IPS-20b (cell line): ENCODE data around the gene CREB3L1.

Experiments used
- H3K27ac ChIP-seq: one replicate; pipeline ENCODE4 v1.5.1; 2013; ENCODE audit warnings: low read length
- H3K27me3 ChIP-seq: 2 replicates; pipeline ENCODE4 v1.6.1; 2013; ENCODE audit warnings: mild to moderate bottlenecking, low read length, inconsistent platforms; ENCODE audit not compliant: insufficient read depth
- H3K36me3 ChIP-seq: 2 replicates; pipeline ENCODE4 v1.6.1; 2013; ENCODE audit warnings: low read depth, mild to moderate bottlenecking, inconsistent platforms, low read length, moderate library complexity; ENCODE audit not compliant: insufficient read depth
- H3K4me1 ChIP-seq: 2 replicates; pipeline ENCODE4 v1.6.1; 2013; ENCODE audit warnings: mild to moderate bottlenecking, control low read depth, inconsistent platforms, low read length, moderate library complexity; ENCODE audit not compliant: insufficient read depth
- H3K4me3 ChIP-seq: 2 replicates; pipeline ENCODE4 v1.5.1; 2013; ENCODE audit warnings: mild to moderate bottlenecking, low read length, inconsistent platforms
- H3K9ac ChIP-seq: 2 replicates; pipeline ENCODE4 v1.6.1; 2013; ENCODE audit warnings: low read depth, mild to moderate bottlenecking, inconsistent platforms, low read length, moderate library complexity
- H3K9me3 ChIP-seq: 2 replicates; pipeline ENCODE4 v1.6.1; 2013; ENCODE audit warnings: mild to moderate bottlenecking, low read depth, low read length, inconsistent platforms; ENCODE audit not compliant: insufficient read depth

Gene CREB3L1

DNA sequence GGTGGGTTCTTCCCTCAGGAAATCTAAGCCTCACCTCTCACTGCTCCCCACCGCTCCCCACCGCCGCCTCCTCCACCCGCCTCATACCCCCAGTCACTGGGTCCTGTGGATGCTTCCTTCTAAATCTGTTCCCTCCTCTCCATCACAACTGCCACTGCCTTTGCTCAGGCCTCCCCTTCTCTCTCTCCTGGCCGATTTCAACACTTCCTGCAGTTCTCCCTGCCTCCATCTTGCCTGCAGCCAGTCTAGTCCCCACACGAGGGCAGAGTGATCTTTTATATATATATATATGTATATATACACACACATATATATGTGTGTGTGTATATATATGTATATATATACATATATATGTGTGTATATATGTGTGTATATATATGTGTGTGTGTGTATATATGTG lies 27.8 kb downstream of the CREB3L1 start:
- Histone ChIP-seq H3K36me3 (no peaks in the 10 kb centered on the region), H3K27ac (no peak overlapping the region), H3K4me1 (peaks cover 8% of the 10 kb centered on the region; the same call in 1 of the 2 replicates), H3K27me3 (no peaks in the 10 kb centered on the region), H3K4me3 (no peak overlapping the region), H3K9ac (no peak overlapping the region; the same call in 1 of the 2 replicates), H3K9me3 (no peaks in the 10 kb centered on the region)

DNA sequence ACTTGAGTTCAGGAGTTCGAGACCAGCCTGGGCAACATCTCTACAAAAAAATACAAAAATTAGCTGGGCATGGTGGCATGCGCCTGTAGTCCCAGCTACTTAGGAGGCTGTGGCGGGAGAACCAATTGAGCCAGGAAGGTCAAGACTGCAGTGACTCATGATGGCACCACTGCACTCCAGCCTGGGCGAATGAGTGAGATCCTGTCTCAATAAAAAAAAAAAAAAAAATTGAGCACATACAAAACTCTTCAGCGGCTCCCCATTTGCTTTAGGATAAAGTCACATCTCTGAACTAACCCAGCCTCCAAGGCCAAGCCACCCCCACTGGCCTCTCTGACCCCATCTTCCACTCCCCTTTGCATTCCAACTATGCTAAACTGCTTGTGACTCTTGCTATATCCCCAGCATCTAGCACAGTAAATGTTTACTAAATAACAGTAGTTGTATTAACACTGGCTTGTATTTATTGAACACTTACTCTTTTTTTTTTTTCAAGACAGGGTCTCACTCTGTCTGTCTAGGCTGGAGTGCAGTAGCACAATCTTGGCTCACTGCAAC lies 28.9 kb downstream of the CREB3L1 start:
- no peaks in the 10 kb centered on the region for H3K36me3 ChIP-seq
- H3K27me3 ChIP-seq = no peaks in the 10 kb centered on the region
- no peak overlapping the region for H3K4me3 ChIP-seq
- H3K9ac ChIP-seq = no peak overlapping the region
- H3K9me3 ChIP-seq = no peaks in the 10 kb centered on the region
- peaks cover 8% of the 10 kb centered on the region; the same call in 1 of the 2 replicates for H3K4me1 ChIP-seq
- H3K27ac ChIP-seq = no peak overlapping the region

DNA sequence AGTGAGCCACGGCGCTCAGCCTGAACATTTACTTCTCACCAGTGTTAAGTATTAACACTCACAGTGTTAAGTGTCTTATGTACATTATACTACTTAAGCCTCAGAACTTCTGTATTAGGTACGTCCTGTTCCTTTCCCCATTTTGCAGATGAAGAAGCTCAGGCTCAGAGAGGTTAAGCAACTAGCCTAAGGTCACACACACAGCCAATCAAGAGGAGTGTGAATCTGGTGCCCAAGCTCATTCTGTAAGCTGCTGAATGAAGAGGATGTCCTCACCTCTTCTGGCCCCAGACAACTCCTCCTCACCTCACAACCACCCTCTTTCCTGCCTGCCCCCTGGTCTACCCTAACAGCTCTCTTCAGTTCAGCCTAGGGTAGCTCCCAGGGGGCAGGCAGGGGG lies 29.9 kb downstream of the CREB3L1 start:
- Histone ChIP-seq H3K4me1 (peaks cover 8% of the 10 kb centered on the region; the same call in 1 of the 2 replicates), H3K4me3 (no peak overlapping the region), H3K27me3 (no peaks in the 10 kb centered on the region), H3K9me3 (no peaks in the 10 kb centered on the region), H3K27ac (no peak overlapping the region), H3K36me3 (no peaks in the 10 kb centered on the region), H3K9ac (no peak overlapping the region; the same call in 1 of the 2 replicates)

DNA sequence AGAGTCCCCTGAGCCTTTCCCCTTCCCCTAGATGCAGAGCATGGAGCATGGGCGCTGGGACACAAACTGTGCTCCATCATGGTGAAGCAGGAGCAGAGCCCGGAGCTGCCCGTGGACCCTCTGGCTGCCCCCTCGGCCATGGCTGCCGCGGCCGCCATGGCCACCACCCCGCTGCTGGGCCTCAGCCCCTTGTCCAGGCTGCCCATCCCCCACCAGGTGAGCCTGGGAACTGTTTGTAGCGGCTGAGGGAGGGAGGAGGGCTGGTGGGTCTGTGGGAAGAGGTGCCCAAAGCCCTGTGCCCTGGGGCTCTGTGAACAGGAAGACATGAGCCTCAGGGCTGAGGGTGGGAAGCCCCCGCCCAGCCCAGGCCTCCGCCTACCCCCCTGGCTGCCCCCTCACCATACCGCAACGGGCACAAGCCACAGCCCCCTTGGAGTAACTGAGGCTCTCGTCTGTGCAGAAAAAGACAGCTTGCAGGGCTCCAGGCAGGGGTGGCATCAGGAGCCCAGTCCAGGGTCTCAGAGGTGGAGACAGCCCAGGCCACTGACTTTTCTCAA lies 30.4 kb downstream of the CREB3L1 start:
- Histone ChIP-seq H3K4me3 (no peak overlapping the region), H3K27ac (no peak overlapping the region), H3K9me3 (no peaks in the 10 kb centered on the region), H3K27me3 (no peaks in the 10 kb centered on the region), H3K9ac (no peak overlapping the region; the same call in 1 of the 2 replicates), H3K36me3 (no peaks in the 10 kb centered on the region), H3K4me1 (peaks cover 8% of the 10 kb centered on the region; the same call in 1 of the 2 replicates)

DNA sequence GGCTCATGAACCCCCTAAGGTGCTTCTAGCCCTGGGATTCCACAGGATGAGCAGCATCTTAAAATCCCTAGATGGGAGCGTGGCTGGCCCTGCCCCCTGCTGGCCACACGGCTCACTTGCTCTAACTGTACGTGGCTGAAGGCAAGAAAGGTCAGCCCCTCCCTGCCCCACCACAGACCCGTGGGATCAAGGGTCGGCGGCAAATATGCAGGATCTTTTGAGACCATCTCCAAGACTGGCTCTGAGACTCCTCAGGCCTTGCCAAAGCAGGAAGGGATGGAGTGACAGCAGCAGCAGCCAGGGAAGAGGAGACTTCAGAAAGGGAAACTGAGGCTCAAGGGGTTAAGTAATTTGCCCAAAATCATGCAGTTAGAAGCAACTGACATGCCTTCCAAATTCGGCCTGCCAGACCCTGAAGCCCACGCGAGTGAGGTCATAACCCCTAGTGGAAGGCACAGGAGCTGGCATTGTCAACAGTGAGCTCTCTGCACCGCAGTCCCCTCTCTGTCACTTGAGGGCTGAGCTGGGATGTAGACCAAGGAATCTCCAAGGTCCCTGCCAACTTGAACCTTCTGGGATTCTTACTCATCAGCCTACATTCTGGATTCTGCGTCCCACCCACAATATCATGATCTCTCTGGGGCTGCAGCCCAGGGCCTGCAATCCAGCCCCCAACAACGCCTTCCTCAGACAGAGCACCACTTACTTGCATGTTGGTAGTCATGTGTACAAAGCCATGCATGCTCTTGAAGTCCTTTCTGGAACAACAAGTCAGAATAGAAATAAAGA lies 31.4 kb downstream of the CREB3L1 start:
- Histone ChIP-seq H3K36me3 (no peaks in the 10 kb centered on the region), H3K27ac (no peak overlapping the region), H3K9ac (no peak overlapping the region)

DNA sequence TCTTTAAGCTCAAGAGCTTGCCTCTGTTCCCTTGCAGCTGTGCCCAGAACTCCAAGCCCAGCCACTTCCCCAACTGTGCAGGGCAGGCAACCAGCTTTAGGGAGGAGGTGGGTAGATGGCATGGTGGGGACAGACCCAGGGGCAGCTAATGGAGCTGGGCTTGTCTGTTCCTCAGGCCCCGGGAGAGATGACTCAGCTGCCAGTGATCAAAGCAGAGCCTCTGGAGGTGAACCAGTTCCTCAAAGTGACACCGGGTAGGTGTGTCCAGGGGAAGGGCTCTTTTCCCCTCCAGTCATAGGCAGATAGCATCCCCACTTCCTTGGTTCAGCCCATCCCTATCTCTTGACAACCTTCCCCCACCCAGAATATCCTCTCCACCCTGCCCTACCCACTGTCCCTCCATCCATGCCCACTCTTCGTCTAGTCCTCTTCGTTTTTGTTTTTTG lies 32.4 kb downstream of the CREB3L1 start:
- H3K9me3 ChIP-seq = no peaks in the 10 kb centered on the region
- H3K27me3 ChIP-seq = no peaks in the 10 kb centered on the region
- no peak overlapping the region for H3K27ac ChIP-seq
- no peak overlapping the region for H3K9ac ChIP-seq
- H3K4me1 ChIP-seq = peaks cover 8% of the 10 kb centered on the region; the same call in 1 of the 2 replicates
- no peaks in the 10 kb centered on the region for H3K36me3 ChIP-seq
- no peak overlapping the region for H3K4me3 ChIP-seq

More for the DNA sequence above, 31.4 kb downstream of the CREB3L1 start:
- Histone ChIP-seq H3K4me1 (peaks cover 8% of the 10 kb centered on the region; the same call in 1 of the 2 replicates), H3K9me3 (no peaks in the 10 kb centered on the region), H3K27me3 (no peaks in the 10 kb centered on the region), H3K4me3 (no peak overlapping the region)

DNA sequence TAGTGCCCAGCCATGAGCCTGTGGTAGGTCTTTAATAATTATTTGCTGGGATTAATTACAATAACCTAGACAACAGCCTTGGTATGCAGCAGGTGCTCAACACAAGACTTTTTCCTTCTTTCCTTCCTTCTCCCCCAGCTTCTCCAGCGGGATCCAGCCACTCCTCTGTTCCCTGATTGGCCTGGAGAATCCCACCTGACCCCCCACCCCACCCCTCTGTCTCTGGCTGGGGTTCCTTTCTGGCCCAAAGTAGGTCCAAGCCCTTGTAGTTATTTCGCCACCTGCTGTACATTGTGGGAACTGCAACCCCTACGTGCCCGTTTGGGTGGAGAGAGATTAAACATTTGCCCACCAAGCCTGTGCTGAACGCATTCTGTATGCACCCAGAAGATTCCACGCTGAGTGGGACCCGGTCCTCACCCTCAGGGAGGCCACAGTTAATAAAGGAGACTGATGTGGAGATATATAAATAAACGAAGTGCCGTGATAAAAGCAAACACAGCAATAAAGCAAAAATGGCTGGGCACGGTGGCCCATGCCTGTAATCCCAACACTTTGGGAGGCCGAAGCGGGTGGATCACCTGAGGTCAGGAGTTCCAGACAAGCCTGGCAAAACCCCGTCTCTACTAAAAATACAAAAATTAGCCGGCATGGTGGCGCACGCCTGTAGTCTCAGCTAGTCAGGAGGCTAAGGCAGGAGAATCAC lies 37.7 kb downstream of the CREB3L1 start:
- Histone ChIP-seq H3K4me1 (no peaks in the 10 kb centered on the region), H3K27me3 (no peaks in the 10 kb centered on the region), H3K36me3 (no peaks in the 10 kb centered on the region), H3K9ac (no peak overlapping the region), H3K4me3 (no peak overlapping the region), H3K9me3 (no peaks in the 10 kb centered on the region), H3K27ac (no peak overlapping the region)

DNA sequence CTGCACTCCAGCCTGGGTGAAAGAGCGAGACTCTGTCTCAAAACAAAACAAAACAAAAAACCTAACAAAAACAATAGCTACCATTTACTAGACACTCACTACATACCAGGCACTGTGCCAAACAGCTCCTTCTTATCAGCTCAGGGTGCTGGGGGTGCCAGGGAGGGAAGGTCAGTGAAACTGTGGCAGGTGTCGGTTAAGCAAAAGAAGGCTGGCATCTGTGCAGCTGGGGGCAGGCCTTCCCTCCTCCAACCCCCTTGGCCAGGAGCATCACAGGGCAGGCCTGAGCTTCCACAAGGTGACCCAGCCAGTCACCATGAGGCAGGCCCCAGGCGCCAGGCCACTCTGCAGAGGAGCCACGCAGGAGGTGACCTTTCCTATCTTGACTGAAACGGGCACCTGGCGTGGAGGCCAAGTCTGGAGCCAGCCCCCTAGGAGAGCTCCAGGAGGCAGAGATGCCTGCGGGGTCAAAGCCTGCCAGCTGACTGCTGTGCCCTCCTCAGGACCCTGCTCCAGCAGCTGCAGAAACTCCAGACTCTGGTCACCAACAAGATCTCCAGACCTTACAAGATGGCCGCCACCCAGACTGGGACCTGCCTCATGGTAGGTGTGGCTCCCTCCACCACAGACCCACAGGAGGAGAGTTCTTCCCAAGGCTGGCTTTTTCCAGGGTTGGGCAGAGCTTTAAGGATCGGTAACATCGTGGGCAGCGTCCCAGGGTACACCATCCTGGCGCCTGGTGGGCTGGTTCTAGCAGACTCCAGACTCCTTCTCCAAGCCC lies 38.5 kb downstream of the CREB3L1 start:
- Histone ChIP-seq H3K27me3 (no peaks in the 10 kb centered on the region), H3K9ac (no peak overlapping the region), H3K4me1 (no peaks in the 10 kb centered on the region), H3K36me3 (no peaks in the 10 kb centered on the region), H3K4me3 (no peak overlapping the region), H3K9me3 (no peaks in the 10 kb centered on the region), H3K27ac (no peak overlapping the region)

DNA sequence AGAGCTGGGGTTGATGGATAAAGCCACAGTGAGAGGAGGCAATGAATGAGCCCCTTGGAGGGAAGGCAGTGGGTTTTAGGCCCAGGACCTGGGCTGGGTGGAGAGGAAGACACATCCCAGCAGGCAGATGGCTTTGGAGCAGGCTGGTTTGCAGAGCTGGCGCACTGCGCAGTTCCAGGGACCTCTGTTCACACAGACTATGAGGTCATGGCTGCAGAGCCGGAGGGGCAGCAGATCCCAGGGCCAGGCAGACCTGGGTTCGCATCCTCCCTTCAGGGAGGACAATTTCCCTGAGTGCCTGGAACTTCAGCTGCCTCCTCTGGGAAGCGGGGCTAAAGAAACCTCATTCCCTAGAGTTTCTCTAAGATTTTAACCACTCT lies 41.6 kb downstream of the CREB3L1 start:
- H3K4me3 ChIP-seq = no peak overlapping the region
- H3K27me3 ChIP-seq = no peaks in the 10 kb centered on the region
- no peaks in the 10 kb centered on the region for H3K36me3 ChIP-seq
- no peak overlapping the region for H3K9ac ChIP-seq
- no peak overlapping the region for H3K27ac ChIP-seq
- H3K4me1 ChIP-seq = no peaks in the 10 kb centered on the region
- H3K9me3 ChIP-seq = no peaks in the 10 kb centered on the region

DNA sequence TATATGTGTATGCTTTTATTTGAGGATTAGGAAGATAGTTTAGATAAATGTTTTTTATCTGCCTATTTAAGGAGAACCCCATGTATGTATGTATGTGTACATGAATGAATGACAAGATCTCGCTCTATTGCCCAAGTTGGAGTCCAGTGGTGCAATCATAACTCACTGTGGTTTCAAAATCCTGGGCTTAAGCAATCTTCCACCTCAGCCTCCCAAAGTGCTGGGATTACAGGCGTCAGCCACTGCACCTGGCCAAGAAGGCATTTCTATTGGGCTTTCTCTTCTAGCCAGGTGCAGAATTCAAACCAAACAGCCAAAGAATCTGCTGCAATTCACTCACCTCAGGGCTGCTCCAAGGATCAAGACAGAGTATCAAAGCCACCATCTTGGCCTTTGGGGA lies 44.3 kb downstream of the CREB3L1 start:
- no peaks in the 10 kb centered on the region for H3K9me3 ChIP-seq
- no peaks in the 10 kb centered on the region for H3K36me3 ChIP-seq
- no peaks in the 10 kb centered on the region for H3K4me1 ChIP-seq
- no peak overlapping the region for H3K27ac ChIP-seq
- no peak overlapping the region for H3K4me3 ChIP-seq
- no peak overlapping the region for H3K9ac ChIP-seq
- no peaks in the 10 kb centered on the region for H3K27me3 ChIP-seq

DNA sequence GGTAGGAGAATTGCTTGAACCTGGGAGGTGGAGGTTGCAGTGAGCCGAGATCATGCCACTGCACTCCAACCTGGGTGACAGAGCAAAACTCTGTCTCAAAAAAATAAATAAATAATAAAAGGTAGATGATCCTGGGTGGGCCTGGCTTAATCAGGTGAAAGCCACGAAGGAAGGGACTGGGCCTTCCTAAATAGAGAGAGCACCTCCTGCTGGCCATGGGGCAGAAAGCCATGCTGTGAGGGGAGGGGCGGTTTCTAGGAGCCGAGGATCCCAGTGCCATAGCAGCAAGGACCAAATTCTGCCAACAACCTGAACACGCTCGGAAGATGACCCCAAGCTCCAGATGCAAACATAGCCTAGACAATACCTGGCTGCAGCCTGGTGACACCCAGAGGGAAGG lies 45.3 kb downstream of the CREB3L1 start:
- no peaks in the 10 kb centered on the region for H3K4me1 ChIP-seq
- H3K27me3 ChIP-seq = no peaks in the 10 kb centered on the region
- H3K4me3 ChIP-seq = no peak overlapping the region
- no peaks in the 10 kb centered on the region for H3K9me3 ChIP-seq
- H3K27ac ChIP-seq = no peak overlapping the region
- no peaks in the 10 kb centered on the region for H3K36me3 ChIP-seq
- no peak overlapping the region for H3K9ac ChIP-seq
